Measurements from ENCODE around the gene CFAP100.
A peak's percentile ranks its signal among the peaks of the same experiment; 100 is the strongest.

Gene CFAP100

DNA sequence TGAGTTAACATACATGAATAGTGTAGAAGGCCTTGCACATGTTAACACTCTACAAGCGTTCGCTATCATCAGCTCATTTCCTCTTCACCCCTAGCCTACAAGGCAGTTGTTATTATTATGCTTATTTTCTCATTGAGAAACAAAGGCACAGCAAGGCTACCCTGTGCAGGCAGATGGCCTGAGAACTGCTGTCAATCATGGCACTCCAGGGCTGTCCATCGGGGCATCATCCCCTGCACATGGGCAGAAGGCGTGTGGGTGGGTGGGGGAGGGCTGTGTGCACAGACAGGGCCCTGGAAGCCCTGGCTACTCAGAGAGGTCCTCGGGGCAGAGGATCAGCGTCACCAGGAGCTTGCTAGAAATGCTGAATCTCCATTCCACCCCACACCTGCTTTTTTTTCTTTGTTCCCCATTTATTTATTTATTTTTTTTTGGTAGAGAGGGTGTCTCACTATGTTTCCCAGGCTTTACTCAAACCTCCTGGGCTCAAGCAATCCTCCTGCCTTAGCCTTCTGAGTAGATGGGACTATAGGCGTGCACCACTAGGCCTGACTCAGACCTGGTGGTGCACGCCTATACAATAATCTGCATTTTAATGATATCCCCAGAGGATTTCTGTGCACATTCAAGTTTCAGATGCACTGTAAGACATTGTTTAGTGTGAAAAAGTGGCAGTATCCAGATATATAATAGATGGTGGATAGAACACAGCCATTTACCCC is 90.6 kb downstream of the CFAP100 start:
- intact Hi-C loops (cut with DNase I), result no loop called here
- DNase-seq, result peak in 2 of 10 donors; percentile 25 to 48

DNA sequence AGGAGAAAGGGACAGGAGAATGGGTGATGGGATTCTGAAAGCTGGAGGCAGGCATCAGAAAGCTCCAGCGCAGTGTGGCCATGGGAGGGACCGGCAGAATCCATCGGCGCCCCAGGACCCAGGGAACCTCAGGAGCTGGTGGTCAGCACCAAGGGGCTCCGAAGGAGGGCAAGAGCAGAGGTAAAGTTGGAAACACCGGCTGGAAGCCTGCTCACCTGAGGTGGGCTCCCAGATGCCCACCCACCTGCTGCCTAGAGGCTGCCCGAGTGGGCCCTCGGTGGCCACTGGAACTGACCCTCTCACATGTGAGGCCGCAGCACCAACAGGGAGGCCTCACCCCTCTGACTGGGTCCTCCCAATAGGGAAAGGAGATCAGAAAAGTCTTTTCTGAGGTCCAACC is 91.2 kb downstream of the CFAP100 start:
- intact Hi-C loops (cut with DNase I), result no loop called here
- peak in 3 of 10 donors; percentile 43 to 71 (median 67) for DNase-seq

Measured in posterior cingulate gyrus (tissue), 11 donors.